ENCODE results near the gene HSPB7. TPM values are rescaled to one million over a fixed set of nuclear protein-coding genes. Genes with fewer than 3 reads are reported as not detected.

HSPB7 gene
- total RNA-seq, 3 donors from 2014 or later (not counting 1 experiment from before 2014, with no cell fraction given), result not detected

DNA sequence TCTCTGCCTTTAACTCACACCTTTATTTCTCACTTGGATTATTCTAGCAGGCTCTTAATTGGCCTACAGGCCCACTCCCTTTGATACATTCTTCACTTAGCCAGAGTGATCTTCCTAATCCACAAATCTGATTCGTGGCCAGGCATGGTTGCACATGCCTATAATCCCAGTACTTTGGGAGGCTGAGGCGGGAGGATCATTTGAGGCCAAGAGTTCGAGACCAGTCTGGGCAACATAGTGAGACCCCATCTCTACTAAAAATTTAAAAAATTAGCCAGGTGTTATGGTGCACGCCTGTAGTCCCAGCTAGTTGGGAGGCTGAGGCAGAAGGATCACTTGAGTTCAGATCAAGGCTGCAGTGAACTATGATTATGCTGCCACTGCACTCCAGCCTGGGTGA is 44.1 kb downstream of the HSPB7 start:
- H3K36me3 ChIP-seq (ENCODE audit: control insufficient read depth, insufficient read depth, low read length), result peaks cover 13% of the 10 kb centered on the region
- Mint-ChIP-seq H3K27me3 (ENCODE audit: low read depth in 2 of 2) (no peaks in the 10 kb centered on the region), H3K4me1 (peaks cover 22 to 34% of the 10 kb centered on the region in 2 donors), H3K4me3 (no peak overlapping the region), H3K27ac (peak overlapping the region in 1 of 2 donors; percentile 29), H3K9me3 (peaks cover 2 to 4% of the 10 kb centered on the region in 2 donors), H3K36me3 (peaks cover 18% of the 10 kb centered on the region)
- WGBS (ENCODE audit: insufficient coverage), result 99% methylated on average over 4 of the region's 4 CpGs
- ATAC-seq (no peak), DNase-seq (no peak)
- no peaks in the 10 kb centered on the region for H3K27me3 ChIP-seq (ENCODE audit: control insufficient read depth, insufficient read depth, low read length)
- TF ChIP-seq, protein P1, sequence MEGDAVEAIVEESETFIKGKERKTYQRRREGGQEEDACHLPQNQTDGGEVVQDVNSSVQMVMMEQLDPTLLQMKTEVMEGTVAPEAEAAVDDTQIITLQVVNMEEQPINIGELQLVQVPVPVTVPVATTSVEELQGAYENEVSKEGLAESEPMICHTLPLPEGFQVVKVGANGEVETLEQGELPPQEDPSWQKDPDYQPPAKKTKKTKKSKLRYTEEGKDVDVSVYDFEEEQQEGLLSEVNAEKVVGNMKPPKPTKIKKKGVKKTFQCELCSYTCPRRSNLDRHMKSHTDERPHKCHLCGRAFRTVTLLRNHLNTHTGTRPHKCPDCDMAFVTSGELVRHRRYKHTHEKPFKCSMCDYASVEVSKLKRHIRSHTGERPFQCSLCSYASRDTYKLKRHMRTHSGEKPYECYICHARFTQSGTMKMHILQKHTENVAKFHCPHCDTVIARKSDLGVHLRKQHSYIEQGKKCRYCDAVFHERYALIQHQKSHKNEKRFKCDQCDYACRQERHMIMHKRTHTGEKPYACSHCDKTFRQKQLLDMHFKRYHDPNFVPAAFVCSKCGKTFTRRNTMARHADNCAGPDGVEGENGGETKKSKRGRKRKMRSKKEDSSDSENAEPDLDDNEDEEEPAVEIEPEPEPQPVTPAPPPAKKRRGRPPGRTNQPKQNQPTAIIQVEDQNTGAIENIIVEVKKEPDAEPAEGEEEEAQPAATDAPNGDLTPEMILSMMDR (IDR thresholded peaks at IDR 0.05), result no peak
- H3K4me3 ChIP-seq (ENCODE audit: low read length), result no peak overlapping the region
- no peak overlapping the region for H3K27ac ChIP-seq (ENCODE audit: low read length)
- H3K4me1 ChIP-seq (ENCODE audit: control insufficient read depth, insufficient read depth, low read length), result peaks cover 13% of the 10 kb centered on the region
- peaks cover 3% of the 10 kb centered on the region for H3K9me3 ChIP-seq (ENCODE audit: control insufficient read depth, insufficient read depth, low read length)
- intact Hi-C loops (cut with micrococcal nuclease), result no loop called here

DNA sequence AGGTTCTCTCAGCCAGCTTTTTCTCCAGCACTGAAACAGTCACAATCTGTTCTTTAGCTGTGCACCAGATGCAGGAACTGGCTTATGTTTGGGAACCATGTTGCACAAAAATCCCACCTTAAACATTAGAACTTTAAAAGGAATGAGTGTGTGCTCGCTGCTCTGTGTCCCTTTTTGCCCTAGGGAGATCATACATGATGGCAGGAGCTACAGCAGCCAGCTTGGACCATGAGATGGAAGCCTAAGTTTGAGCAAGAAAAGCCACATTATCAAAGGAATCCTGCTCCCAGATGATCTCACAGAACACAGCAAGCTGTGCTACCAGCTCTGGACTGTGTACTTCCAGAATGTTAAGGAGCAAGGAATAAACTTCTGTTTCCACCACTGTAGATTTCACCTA is 45.4 kb downstream of the HSPB7 start:
- Histone ChIP-seq H3K27me3 (ENCODE audit: control insufficient read depth, insufficient read depth, low read length) (no peaks in the 10 kb centered on the region), H3K36me3 (ENCODE audit: control insufficient read depth, insufficient read depth, low read length) (peaks cover 19% of the 10 kb centered on the region), H3K9me3 (ENCODE audit: control insufficient read depth, insufficient read depth, low read length) (peaks cover 3% of the 10 kb centered on the region), H3K4me1 (ENCODE audit: control insufficient read depth, insufficient read depth, low read length) (peaks cover 15% of the 10 kb centered on the region), H3K27ac (ENCODE audit: low read length) (no peak overlapping the region), H3K4me3 (ENCODE audit: low read length) (no peak overlapping the region)
- DNase-seq, result no peak
- H3K9me3 Mint-ChIP-seq, result peaks cover 2 to 4% of the 10 kb centered on the region in 2 donors
- TF ChIP-seq, protein P1 (IDR thresholded peaks at IDR 0.05), result no peak
- no peaks in the 10 kb centered on the region for H3K27me3 Mint-ChIP-seq (ENCODE audit: low read depth in 2 of 2)
- H3K27ac Mint-ChIP-seq, result no peak overlapping the region
- H3K36me3 Mint-ChIP-seq, result peaks cover 18% of the 10 kb centered on the region
- intact Hi-C loops (cut with micrococcal nuclease), result no loop called here
- H3K4me3 Mint-ChIP-seq, result no peak overlapping the region
- WGBS (ENCODE audit: insufficient coverage), result 100% methylated on average over 1 of the region's 1 CpG
- H3K4me1 Mint-ChIP-seq, result peaks cover 32 to 45% of the 10 kb centered on the region in 2 donors
- no peak for ATAC-seq

DNA sequence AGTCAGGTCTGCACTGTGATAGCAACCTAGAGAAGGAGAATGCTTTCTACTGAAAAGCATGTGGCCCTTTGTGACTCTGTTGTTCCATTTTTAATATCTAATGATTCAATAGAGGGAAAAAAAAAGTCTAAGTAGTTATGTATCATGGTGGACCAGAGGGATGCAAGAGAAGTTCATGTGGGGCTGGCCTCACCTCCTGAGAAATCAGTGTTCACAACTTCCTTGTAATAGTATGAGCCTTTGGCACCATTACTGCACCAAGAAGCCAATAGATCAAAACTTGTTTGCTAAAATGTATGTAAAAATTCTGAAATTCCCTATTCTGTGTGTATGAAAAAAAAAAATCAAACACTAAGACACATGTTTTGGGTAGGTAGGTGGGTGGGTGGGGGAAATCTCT is 46.9 kb downstream of the HSPB7 start:
- Mint-ChIP-seq H3K27ac (no peak overlapping the region), H3K36me3 (peaks cover 8% of the 10 kb centered on the region), H3K4me1 (peaks cover 36 to 48% of the 10 kb centered on the region in 2 donors), H3K9me3 (no peaks in the 10 kb centered on the region), H3K27me3 (ENCODE audit: low read depth in 2 of 2) (no peaks in the 10 kb centered on the region), H3K4me3 (no peak overlapping the region)
- no peak overlapping the region for H3K27ac ChIP-seq (ENCODE audit: low read length)
- ATAC-seq (no peak), DNase-seq (no peak)
- peaks cover 19% of the 10 kb centered on the region for H3K36me3 ChIP-seq (ENCODE audit: control insufficient read depth, insufficient read depth, low read length)
- intact Hi-C loops (cut with micrococcal nuclease), result no loop called here
- TF ChIP-seq, protein P1 (IDR thresholded peaks at IDR 0.05), result no peak
- H3K27me3 ChIP-seq (ENCODE audit: control insufficient read depth, insufficient read depth, low read length), result no peaks in the 10 kb centered on the region
- H3K9me3 ChIP-seq (ENCODE audit: control insufficient read depth, insufficient read depth, low read length), result no peaks in the 10 kb centered on the region
- no peak overlapping the region for H3K4me3 ChIP-seq (ENCODE audit: low read length)
- peaks cover 27% of the 10 kb centered on the region for H3K4me1 ChIP-seq (ENCODE audit: control insufficient read depth, insufficient read depth, low read length)

DNA sequence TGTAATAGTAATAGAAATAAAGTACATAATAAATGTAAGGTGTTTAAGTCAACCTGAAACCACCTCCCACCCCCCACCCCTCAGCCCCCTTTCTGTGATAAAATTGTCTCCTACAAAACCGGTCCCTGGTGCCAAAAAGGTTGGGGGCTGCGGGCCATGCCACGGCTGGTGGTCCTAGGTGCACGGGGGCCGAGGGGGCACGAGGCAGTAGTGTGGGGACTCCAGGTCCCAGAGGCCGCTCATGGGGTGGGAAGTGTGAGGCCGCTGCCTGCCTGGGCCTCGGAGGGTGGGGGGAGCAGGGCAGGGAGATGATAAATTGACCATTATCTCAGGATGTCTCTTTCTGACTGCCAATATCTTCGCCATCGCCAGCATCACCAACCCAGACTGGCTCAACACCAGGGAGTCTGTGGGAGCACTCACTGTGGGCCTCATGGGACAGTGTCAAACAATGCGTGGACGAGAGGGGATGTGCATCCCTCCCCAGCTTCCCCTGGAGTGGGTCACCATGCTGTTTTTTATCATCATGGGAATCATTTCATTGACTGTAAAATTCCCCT is 48.4 kb downstream of the HSPB7 start:
- H3K27ac Mint-ChIP-seq, result no peak overlapping the region
- WGBS (ENCODE audit: insufficient coverage), result 97% methylated on average over 13 of the region's 13 CpGs
- peaks cover 19% of the 10 kb centered on the region for H3K36me3 ChIP-seq (ENCODE audit: control insufficient read depth, insufficient read depth, low read length)

More for the DNA sequence above, 48.4 kb downstream of the HSPB7 start:
- Mint-ChIP-seq H3K27me3 (ENCODE audit: low read depth in 2 of 2) (no peaks in the 10 kb centered on the region), H3K4me3 (no peak overlapping the region), H3K9me3 (no peaks in the 10 kb centered on the region), H3K36me3 (peaks cover 8% of the 10 kb centered on the region), H3K4me1 (peaks cover 40 to 45% of the 10 kb centered on the region in 2 donors)
- Histone ChIP-seq H3K27ac (ENCODE audit: low read length) (no peak overlapping the region), H3K4me1 (ENCODE audit: control insufficient read depth, insufficient read depth, low read length) (peaks cover 27% of the 10 kb centered on the region), H3K4me3 (ENCODE audit: low read length) (no peak overlapping the region), H3K27me3 (ENCODE audit: control insufficient read depth, insufficient read depth, low read length) (no peaks in the 10 kb centered on the region), H3K9me3 (ENCODE audit: control insufficient read depth, insufficient read depth, low read length) (no peaks in the 10 kb centered on the region)
- intact Hi-C loops (cut with micrococcal nuclease), result no loop called here
- TF ChIP-seq, protein P1 (IDR thresholded peaks at IDR 0.05), result no peak
- no peak for DNase-seq
- no peak for ATAC-seq
